C4-2B (cell line): ENCODE results near the gene TLCD3A.

Experiments
- CTCF ChIP-seq: fragments of 450-650 bp; conservative IDR thresholded peaks from 2 replicates; pipeline ENCODE4 v1.5.1; 2017; ENCODE audit warnings: mild to moderate bottlenecking
- ZFX ChIP-seq: fragments of 450-650 bp; IDR thresholded peaks from 2 replicates; pipeline ENCODE4 v1.6.1; 2017

- TF ChIP-seq CTCF (no peak), ZFX (no peak)
These were observed 13.8 kb downstream of the TLCD3A start for GRCh38 chr17:746181-746580.
